ENCODE results near the gene MAF.

Gene MAF

DNA sequence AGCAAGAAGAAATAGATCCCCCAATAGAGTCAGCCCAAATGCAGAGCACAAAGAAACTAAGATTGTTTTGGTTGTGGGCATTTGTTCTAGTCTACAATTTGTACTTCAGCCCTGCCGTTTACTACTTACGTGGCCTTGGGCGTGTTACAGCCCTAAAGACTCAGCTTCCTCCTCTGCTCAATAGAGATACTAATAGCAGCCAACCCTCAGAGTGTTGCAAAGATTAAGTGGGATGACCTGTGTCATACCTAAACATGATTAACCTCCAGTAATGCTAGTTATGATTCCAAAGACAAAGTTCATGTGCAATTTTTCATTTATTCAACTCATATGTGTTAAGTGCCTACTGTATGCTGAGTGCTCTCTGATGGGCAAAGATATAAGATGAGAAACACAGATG lies 43.1 kb downstream of the MAF start:
- DNase-seq, result no peak
- H3K27me3 ChIP-seq, result no peaks in the 10 kb centered on the region
- TF ChIP-seq CTCF (IDR thresholded peaks at IDR 0.05; ENCODE audit: low read depth, low read length), result no peak
- H3K4me3 ChIP-seq (ENCODE audit: low read depth, low read length), result no peak overlapping the region
- no peaks in the 10 kb centered on the region for H3K9me3 ChIP-seq
- H3K4me1 ChIP-seq, result no peaks in the 10 kb centered on the region
- no peaks in the 10 kb centered on the region for H3K36me3 ChIP-seq

DNA sequence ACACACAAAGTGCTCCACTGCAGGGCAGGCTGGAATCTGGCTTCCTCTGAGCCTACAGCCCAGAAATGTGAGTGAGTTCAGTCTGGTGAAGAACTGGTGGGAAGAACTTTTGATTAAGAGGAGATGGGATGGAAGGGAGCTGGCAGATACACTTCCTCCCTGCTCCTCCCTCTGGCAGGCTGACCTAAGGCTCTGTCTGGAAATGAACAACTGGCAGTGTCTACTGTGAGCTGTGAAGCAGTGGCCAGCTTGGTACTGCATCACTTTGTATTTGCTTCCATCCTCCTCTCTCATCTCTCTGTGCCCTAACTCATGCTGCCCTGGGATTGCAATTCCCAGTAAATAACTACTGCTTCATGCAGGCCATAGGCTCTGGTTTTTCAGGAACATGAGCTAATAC lies 45.6 kb downstream of the MAF start:
- no peaks in the 10 kb centered on the region for H3K36me3 ChIP-seq
- no peak for DNase-seq

GRCh38 chr16:79550373-79550772 lies 50.2 kb downstream of the MAF start:
- no peak for DNase-seq
- no peak for TF ChIP-seq CTCF (IDR thresholded peaks at IDR 0.05; ENCODE audit: low read depth, low read length)
- Histone ChIP-seq H3K4me3 (ENCODE audit: low read depth, low read length) (no peak overlapping the region), H3K27me3 (no peaks in the 10 kb centered on the region), H3K9me3 (no peaks in the 10 kb centered on the region; the same call in 1 of the 2 replicates), H3K4me1 (no peaks in the 10 kb centered on the region), H3K36me3 (no peaks in the 10 kb centered on the region)

More for the DNA sequence above, 45.6 kb downstream of the MAF start:
- Histone ChIP-seq H3K27me3 (no peaks in the 10 kb centered on the region), H3K4me3 (ENCODE audit: low read depth, low read length) (no peak overlapping the region), H3K9me3 (no peaks in the 10 kb centered on the region; the same call in 1 of the 2 replicates), H3K4me1 (no peaks in the 10 kb centered on the region)
- no peak for TF ChIP-seq CTCF (IDR thresholded peaks at IDR 0.05; ENCODE audit: low read depth, low read length)

DNA sequence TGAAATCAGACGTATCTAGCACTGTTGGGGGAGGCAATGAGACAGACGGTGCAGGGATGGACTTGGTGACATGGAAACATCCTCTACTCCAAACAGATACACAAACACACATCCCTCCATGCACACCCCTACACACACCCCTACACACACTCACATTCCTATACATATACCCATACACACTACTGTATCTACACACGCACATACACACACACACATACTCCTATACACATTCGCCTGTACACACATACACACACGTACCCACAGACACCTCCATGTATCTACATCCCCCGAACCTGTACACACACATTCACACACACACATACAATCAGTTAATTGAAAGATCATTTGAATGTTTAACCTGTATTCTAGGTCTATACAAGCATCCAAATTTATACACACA lies 53.5 kb downstream of the MAF start:
- Histone ChIP-seq H3K36me3 (no peaks in the 10 kb centered on the region), H3K27me3 (no peaks in the 10 kb centered on the region), H3K9me3 (no peaks in the 10 kb centered on the region; the same call in 1 of the 2 replicates), H3K4me1 (no peaks in the 10 kb centered on the region), H3K4me3 (ENCODE audit: low read depth, low read length) (no peak overlapping the region)
- TF ChIP-seq CTCF (IDR thresholded peaks at IDR 0.05; ENCODE audit: low read depth, low read length), result no peak
- DNase-seq, result no peak
